B cell (primary cell): ENCODE data around the gene TMEM156. TPM values are rescaled to one million over a fixed set of nuclear protein-coding genes. Genes with fewer than 3 reads are reported as not detected.

Experiments used
- ATAC-seq: fragments of 200-7000 bp; cut with Tn5 transposase; one replicate; pipeline ENCODE4 v1.10.0; 2021; ENCODE audit warnings: low read depth, mild to moderate bottlenecking, moderate number of reproducible peaks, moderate library complexity
- CTCF ChIA-PET: fragments of 350-600 bp; sonication (Branson Sonifier 250); formaldehyde crosslinking; loops from one replicate; lab custom pipeline; 2021; ENCODE audit warnings: antibody characterized with exemption, inconsistent platforms; lab: Charles Lee
- POLR2A ChIA-PET: fragments of 350-600 bp; sonication (Branson Sonifier 250); formaldehyde crosslinking; loops from one replicate; lab custom pipeline; 2021; ENCODE audit warnings: antibody characterized with exemption; lab: Charles Lee
- DNase-seq: peaks from one replicate; pipeline ENCODE4 v3.0.0; 2013
- H2AFZ ChIP-seq: 2 replicates; pipeline ENCODE4 v1.6.1; 2012; ENCODE audit warnings: mild to moderate bottlenecking, low read depth, low read length; ENCODE audit not compliant: insufficient read depth, poor library complexity, severe bottlenecking
- H3K27ac ChIP-seq, 2 donors: 1 replicate in 1 of 2; 2 replicates in 1 of 2; pipeline ENCODE4 v1.5.1; 2012 to 2013; ENCODE audit warnings: low read length in 2 of 2, mild to moderate bottlenecking in 2 of 2, moderate library complexity in 1 of 2
- H3K27me3 ChIP-seq, 4 experiments: fragments of 200-600 bp in 1 of 4; sonication (generic) in 1 of 4; replicated peaks in 1 of 4; 1 replicate in 2 of 4; 2 replicates in 2 of 4; pipeline versions ENCODE4 v1.6.1 to v1.7.0; 2013 to 2016; ENCODE audit warnings: low read length in 3 of 4, mild to moderate bottlenecking in 2 of 4, mixed read lengths in 1 of 4, moderate library complexity in 1 of 4; ENCODE audit not compliant: insufficient read depth in 4 of 4, control insufficient read depth in 3 of 4; ENCODE audit errors: control extremely low read depth in 1 of 4
- H3K36me3 ChIP-seq, 2 experiments: replicated peaks in 1 of 2; 1 replicate in 1 of 2; 2 replicates in 1 of 2; pipeline versions ENCODE4 v1.6.1 to v1.7.1; 2013; ENCODE audit warnings: low read length in 1 of 2; ENCODE audit not compliant: insufficient read depth in 2 of 2, control insufficient read depth in 1 of 2; ENCODE audit errors: control extremely low read depth in 1 of 2, extremely low read depth in 1 of 2
- H3K4me1 ChIP-seq, 2 donors: fragments of 200-600 bp in 1 of 2; sonication (generic) in 1 of 2; 1 replicate in 1 of 2; 2 replicates in 1 of 2; pipeline versions ENCODE4 v1.5.1 to v1.6.1; 2013 to 2017; ENCODE audit warnings: low read length in 2 of 2; ENCODE audit not compliant: control insufficient read depth in 2 of 2, insufficient read depth in 2 of 2
- H3K4me2 ChIP-seq: replicated peaks from 2 replicates; pipeline ENCODE3; 2012; ENCODE audit warnings: mild to moderate bottlenecking, low read depth, low read length; ENCODE audit not compliant: poor library complexity, severe bottlenecking
- H3K4me3 ChIP-seq, 5 experiments: fragments of 200-600 bp in 1 of 5; sonication (generic) in 1 of 5; 1 replicate in 3 of 5; 2 replicates in 2 of 5; pipeline versions ENCODE4 v1.5.1 to v1.7.0; 2011 to 2016; ENCODE audit warnings: low read length in 4 of 5, mild to moderate bottlenecking in 4 of 5, low read depth in 2 of 5, control low read depth in 1 of 5, moderate library complexity in 1 of 5; ENCODE audit not compliant: insufficient read depth in 1 of 5; ENCODE audit errors: control extremely low read depth in 1 of 5, extremely low read depth in 1 of 5
- H3K79me2 ChIP-seq: fragments of 200-600 bp; sonication (generic); one replicate; pipeline ENCODE4 v1.6.0; 2016; ENCODE audit warnings: low read length; ENCODE audit not compliant: control insufficient read depth, insufficient read depth
- H3K9ac ChIP-seq: fragments of 200-600 bp; sonication (generic); 2 replicates; pipeline ENCODE4 v1.6.1; 2017; ENCODE audit warnings: mild to moderate bottlenecking, low read length, moderate library complexity
- H3K9me3 ChIP-seq, 3 donors: one replicate each; pipeline versions ENCODE4 v1.6.1 to v1.7.1; 2013; ENCODE audit warnings: low read length in 2 of 3; ENCODE audit not compliant: control insufficient read depth in 2 of 3, insufficient read depth in 1 of 3; ENCODE audit errors: control extremely low read depth in 1 of 3
- H4K20me1 ChIP-seq: 2 replicates; pipeline ENCODE4 v1.6.0; 2012; ENCODE audit warnings: mild to moderate bottlenecking, low read length; ENCODE audit not compliant: insufficient read depth, control insufficient read depth, poor library complexity, severe bottlenecking
- H3K27ac Mint-ChIP-seq: one replicate; pipeline ENCODE4 v1.8.0; 2021; ENCODE audit warnings: mixed read lengths
- H3K27me3 Mint-ChIP-seq: one replicate; pipeline ENCODE4 v1.8.0; 2021; ENCODE audit warnings: mixed read lengths
- H3K4me1 Mint-ChIP-seq: one replicate; pipeline ENCODE4 v1.8.0; 2021; ENCODE audit warnings: mixed read lengths
- H3K4me3 Mint-ChIP-seq: one replicate; pipeline ENCODE4 v1.8.0; 2021; ENCODE audit warnings: mixed read lengths
- H3K9me3 Mint-ChIP-seq: one replicate; pipeline ENCODE4 v1.8.0; 2022; ENCODE audit warnings: mixed read lengths; ENCODE audit not compliant: insufficient read depth
- CTCF ChIP-seq: fragments of 200-600 bp; IDR thresholded peaks from one replicate; pipeline ENCODE4 v1.8.0; 2022; ENCODE audit warnings: antibody characterized with exemption, mild to moderate bottlenecking
- EZH2 ChIP-seq: IDR thresholded peaks from 2 replicates; pipeline ENCODE4 v1.6.1; 2012; ENCODE audit warnings: borderline replicate concordance, low read depth, mild to moderate bottlenecking, moderate library complexity, low read length; ENCODE audit not compliant: insufficient read depth, poor library complexity, severe bottlenecking
- WGBS: methylation state at CpG from one replicate; pipeline ENCODE4 v1.1.5; 2013; ENCODE audit warnings: missing lambda C conversion rate; ENCODE audit not compliant: insufficient coverage; 5-methylcytosine and 5-hydroxymethylcytosine counted together
- intact Hi-C: fragments of 100-400 bp; cut with micrococcal nuclease; formaldehyde crosslinking; loops from one replicate; pipeline ENCODE4 v1.10.0; 2022
- polyA plus RNA-seq: library from polyadenylated mRNA; depleted of rRNA; stranded (reverse); fragments of >200 nt; gene quantifications from 2 replicates; pipeline ENCODE4 v1.2.3, GENCODE V29; 2012
- total RNA-seq, 2 donors: library from RNA; stranded (reverse); fragments of 120-200 nt in 1 of 2; gene quantifications; 1 replicate in 1 of 2; 2 replicates in 1 of 2; pipeline versions ENCODE4 v1.2.3 to v1.2.4, GENCODE V29; 2013 to 2022

TMEM156 gene
- total and polyA plus RNA-seq, 2 donors (not counting 1 experiment from before 2014, with no cell fraction given): 58.4 to 59.9 TPM

DNA sequence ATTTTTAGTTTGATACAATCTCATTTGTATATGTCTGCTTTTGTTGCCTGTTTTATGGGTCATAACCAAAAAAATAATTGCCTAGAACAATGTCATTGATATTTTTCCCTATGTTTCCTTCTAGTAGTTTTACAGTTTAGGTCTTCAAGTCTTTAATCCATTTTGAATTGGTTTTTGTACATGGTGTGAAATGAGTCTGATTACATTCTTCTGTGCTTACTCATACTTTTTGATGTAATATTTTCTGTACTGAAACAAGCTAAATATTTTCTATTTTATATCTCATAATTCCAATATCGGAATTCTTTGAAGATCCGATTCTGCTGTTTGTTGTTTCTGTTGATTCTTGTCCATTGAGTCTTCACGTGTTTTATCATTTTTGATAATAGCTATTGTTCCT, 10.6 kb downstream of the TMEM156 start:
- Histone ChIP-seq H4K20me1 (peaks cover 6% of the 10 kb centered on the region), H3K27ac (peak overlapping the region in 1 of 2 donors; percentile 28), H3K4me1 (peaks cover 13 to 20% of the 10 kb centered on the region in 2 donors), H2AFZ (no peak overlapping the region), H3K79me2 (peaks cover 97% of the 10 kb centered on the region), H3K36me3 (peaks cover 3 to 40% of the 10 kb centered on the region in 2 experiments), H3K27me3 (no peaks in the 10 kb centered on the region), H3K9ac (no peak overlapping the region), H3K4me2 (no peak overlapping the region), H3K9me3 (peaks cover 1 to 14% (median 8%) of the 10 kb centered on the region in 3 donors), H3K4me3 (no peak overlapping the region)
- intact Hi-C loops: no loop called here
- no CpG with 5 or more reads among the region's 3 CpGs for WGBS
- H3K27ac Mint-ChIP-seq: peak overlapping the region; percentile 39
- POLR2A ChIA-PET: no interaction called here
- no peaks in the 10 kb centered on the region for H3K27me3 Mint-ChIP-seq
- CTCF ChIA-PET: interaction anchor here (1.1 kb wide), 1 partner anchor 24 kb away, joined by 4 read pairs; no protein-coding TSS in a partner anchor
- H3K4me3 Mint-ChIP-seq: no peak overlapping the region
- ATAC-seq: no peak
- DNase-seq: no peak
- H3K9me3 Mint-ChIP-seq: peaks cover 8% of the 10 kb centered on the region
- peaks cover 58% of the 10 kb centered on the region for H3K4me1 Mint-ChIP-seq
- TF ChIP-seq EZH2 (no peak), CTCF (no peak)

GRCh38 chr4:39020130-39020529, 12.1 kb downstream of the TMEM156 start:
- H3K4me3 Mint-ChIP-seq: no peak overlapping the region
- no CpG with 5 or more reads among the region's 4 CpGs for WGBS
- peaks cover 5 to 7% of the 10 kb centered on the region in 2 donors for H3K4me1 ChIP-seq
- intact Hi-C loops: no loop called here
- POLR2A ChIA-PET: no interaction called here
- H2AFZ ChIP-seq: no peak overlapping the region
- H3K27me3 Mint-ChIP-seq: no peaks in the 10 kb centered on the region
- no peak overlapping the region for H3K4me3 ChIP-seq
- no peak for DNase-seq
- no peak overlapping the region for H3K4me2 ChIP-seq
- H3K36me3 ChIP-seq: peaks cover 6 to 49% of the 10 kb centered on the region in 2 experiments
- H3K27me3 ChIP-seq: no peaks in the 10 kb centered on the region
- peaks cover 49% of the 10 kb centered on the region for H3K4me1 Mint-ChIP-seq
- H3K9me3 Mint-ChIP-seq: peaks cover 8% of the 10 kb centered on the region
- peaks cover 93% of the 10 kb centered on the region for H3K79me2 ChIP-seq
- peak overlapping the region; percentile 47 for H3K27ac Mint-ChIP-seq
- no peak overlapping the region for H3K9ac ChIP-seq
- ATAC-seq: no peak
- TF ChIP-seq EZH2 (no peak), CTCF (no peak)
- H3K27ac ChIP-seq: peak overlapping the region in 1 of 2 donors; percentile 15
- H4K20me1 ChIP-seq: peaks cover 6% of the 10 kb centered on the region
- CTCF ChIA-PET: no interaction called here
- peaks cover 7 to 25% (median 15%) of the 10 kb centered on the region in 3 donors for H3K9me3 ChIP-seq
